Calu3 (cell line): Measurements from ENCODE around the gene ZNF511. TPM values are rescaled to one million over a fixed set of nuclear protein-coding genes. Genes with fewer than 3 reads are reported as not detected.

Source experiments
- BruUV-seq: library from RNA; stranded (reverse); fragments of 400-500 nt; replicated peaks from 2 replicates; lab custom pipeline; 2021; lab: Mats Ljungman, UMichigan
- CTCF ChIA-PET: fragments of 300-600 bp; sonication (Branson Sonifier 250); formaldehyde crosslinking; loops from one replicate; lab custom pipeline; 2022; ENCODE audit warnings: antibody characterized with exemption; lab: Charles Lee
- DNase-seq: peaks from one replicate; pipeline ENCODE4 v3.0.0; 2022
- H3K27ac Mint-ChIP-seq: one replicate; pipeline ENCODE4 v1.8.0; 2022; ENCODE audit warnings: mixed read lengths; ENCODE audit not compliant: unreplicated experiment
- H3K27me3 Mint-ChIP-seq: one replicate; pipeline ENCODE4 v1.8.0; 2022; ENCODE audit warnings: mixed read lengths; ENCODE audit not compliant: unreplicated experiment
- H3K36me3 Mint-ChIP-seq: one replicate; pipeline ENCODE4 v1.8.0; 2022; ENCODE audit warnings: mild to moderate bottlenecking, moderate library complexity, mixed read lengths; ENCODE audit not compliant: insufficient read depth, unreplicated experiment
- H3K4me1 Mint-ChIP-seq: one replicate; pipeline ENCODE4 v1.8.0; 2022; ENCODE audit warnings: mild to moderate bottlenecking, low read depth, mixed read lengths; ENCODE audit not compliant: unreplicated experiment
- H3K4me3 Mint-ChIP-seq: one replicate; pipeline ENCODE4 v1.8.0; 2022; ENCODE audit warnings: mild to moderate bottlenecking, low read depth, moderate library complexity, mixed read lengths; ENCODE audit not compliant: unreplicated experiment
- H3K9me3 Mint-ChIP-seq: one replicate; pipeline ENCODE4 v1.8.0; 2022; ENCODE audit warnings: low read depth, mixed read lengths; ENCODE audit not compliant: unreplicated experiment
- CTCF ChIP-seq: fragments of 200-600 bp; IDR thresholded peaks from one replicate; pipeline ENCODE4 v1.8.0; 2022; ENCODE audit warnings: antibody characterized with exemption; ENCODE audit not compliant: unreplicated experiment
- intact Hi-C: fragments of 100-400 bp; cut with micrococcal nuclease; formaldehyde crosslinking; loops from one replicate; pipeline ENCODE4 v1.10.0; 2022; ENCODE audit not compliant: unreplicated experiment
- total RNA-seq: library from RNA; stranded (reverse); gene quantifications from 2 replicates; pipeline ENCODE4 v1.2.3, GENCODE V29; 2022

ZNF511 gene
- total RNA-seq, 1 experiment from 2014 or later: 24.0 TPM

- peak; percentile 25 for DNase-seq
- CTCF ChIA-PET: no interaction called here
- Mint-ChIP-seq H3K4me3 (peak within 1 kb of the TSS; percentile 59), H3K4me1 (no peaks in the 10 kb centered on the region), H3K27ac (no peak within 1 kb of the TSS), H3K9me3 (no peaks in the 10 kb centered on the region), H3K27me3 (peaks cover 37% of the 10 kb centered on the region), H3K36me3 (peaks cover 9% of the 10 kb centered on the region)
- no TSS peak for BruUV-seq
- TF ChIP-seq CTCF: no peak
- intact Hi-C loops: no loop called here
Measured at GRCh38 chr10:133336577-133337369, 28.1 kb downstream of the ZNF511 start, which contains the start of gene CALY. CALY (minus strand) TSS chr10:133336896; CDS start chr10:133328989, 7,907 bp downstream.

GRCh38 chr10:133337370-133337725 is 28.6 kb downstream of the ZNF511 start:
- no peaks in the 10 kb centered on the region for H3K9me3 Mint-ChIP-seq
- CTCF ChIA-PET: no interaction called here
- peaks cover 9% of the 10 kb centered on the region for H3K36me3 Mint-ChIP-seq
- no peak overlapping the region for H3K4me3 Mint-ChIP-seq
- H3K27ac Mint-ChIP-seq: no peak overlapping the region
- no peak for DNase-seq
- H3K27me3 Mint-ChIP-seq: peaks cover 31% of the 10 kb centered on the region
- TF ChIP-seq CTCF: no peak
- intact Hi-C loops: no loop called here
- BruUV-seq: no TSS peak
- no peaks in the 10 kb centered on the region for H3K4me1 Mint-ChIP-seq

GRCh38 chr10:133338080-133339071 is 29.7 kb downstream of the ZNF511 start:
- Mint-ChIP-seq H3K4me1 (no peaks in the 10 kb centered on the region), H3K36me3 (peaks cover 9% of the 10 kb centered on the region), H3K4me3 (no peak overlapping the region), H3K27ac (no peak overlapping the region), H3K9me3 (no peaks in the 10 kb centered on the region), H3K27me3 (peaks cover 21% of the 10 kb centered on the region)
- intact Hi-C loops: no loop called here
- BruUV-seq: no TSS peak
- CTCF ChIA-PET: no interaction called here
- TF ChIP-seq CTCF: no peak
- DNase-seq: no peak

- peaks cover 6% of the 10 kb centered on the region for H3K27me3 Mint-ChIP-seq
- no peak for DNase-seq
- CTCF ChIA-PET: no interaction called here
- no peak for TF ChIP-seq CTCF
- BruUV-seq: no TSS peak
- no peak overlapping the region for H3K4me3 Mint-ChIP-seq
- no peak overlapping the region for H3K27ac Mint-ChIP-seq
- intact Hi-C loops: no loop called here
- peaks cover 9% of the 10 kb centered on the region for H3K36me3 Mint-ChIP-seq
- H3K9me3 Mint-ChIP-seq: no peaks in the 10 kb centered on the region
- no peaks in the 10 kb centered on the region for H3K4me1 Mint-ChIP-seq
Measured at GRCh38 chr10:133339708-133340380, 31.1 kb downstream of the ZNF511 start.
